HG02885 (cell line): ENCODE data around the gene PTGER4.

Source experiments
- ATAC-seq: cut with Tn5 transposase; IDR thresholded peaks from one replicate; pipeline ENCODE4 v1.9.1; 2021; ENCODE audit warnings: mild to moderate bottlenecking; ENCODE audit not compliant: unreplicated experiment, poor library complexity

The PTGER4 gene

DNA sequence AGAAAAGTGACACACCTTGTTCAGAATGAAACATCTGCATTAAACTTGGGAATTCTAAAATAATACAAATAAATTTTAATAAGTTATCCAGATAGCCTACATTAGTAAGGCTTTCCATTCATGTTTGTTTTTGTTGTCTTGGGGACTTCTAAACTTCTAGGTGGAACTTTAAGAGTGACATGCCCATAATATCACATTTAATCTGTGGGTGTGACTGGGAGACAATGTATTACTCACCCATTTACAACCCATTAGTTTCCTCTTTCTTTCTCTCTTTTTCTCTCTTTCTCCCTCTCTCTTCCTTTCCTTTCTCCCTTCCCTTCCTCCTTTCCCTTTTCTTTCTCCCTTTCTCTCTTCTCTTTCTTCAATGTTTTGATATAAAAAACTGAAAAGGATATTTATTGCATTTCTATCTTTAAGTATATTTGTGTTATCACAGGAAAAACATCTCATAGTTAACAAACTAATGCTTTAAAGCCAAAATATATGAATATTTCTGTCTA lies 12.5 kb upstream of the PTGER4 start:
- ATAC-seq, result no peak

GRCh38 chr5:40669606-40670390 lies 9.9 kb upstream of the PTGER4 start:
- no peak for ATAC-seq

DNA sequence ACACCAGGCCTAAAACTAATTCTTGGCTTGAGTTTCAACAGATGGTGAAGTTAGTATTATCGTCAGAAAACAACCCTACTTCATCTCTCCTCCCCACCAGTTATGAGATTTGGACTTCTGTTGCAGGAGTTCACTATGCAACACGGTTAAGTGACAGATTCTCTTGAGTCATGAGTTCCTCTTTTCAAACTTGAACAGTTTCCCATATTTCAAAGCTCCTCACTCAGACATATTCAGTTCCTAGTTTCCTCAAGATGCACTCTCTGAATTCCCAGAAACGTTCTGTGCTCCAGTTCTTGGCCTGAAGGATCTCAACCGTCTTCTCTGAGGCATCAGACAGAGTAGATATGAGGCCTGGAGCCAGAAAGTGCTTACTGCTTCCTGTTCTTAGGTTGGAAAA lies 7.3 kb upstream of the PTGER4 start:
- peak; percentile 38 for ATAC-seq

DNA sequence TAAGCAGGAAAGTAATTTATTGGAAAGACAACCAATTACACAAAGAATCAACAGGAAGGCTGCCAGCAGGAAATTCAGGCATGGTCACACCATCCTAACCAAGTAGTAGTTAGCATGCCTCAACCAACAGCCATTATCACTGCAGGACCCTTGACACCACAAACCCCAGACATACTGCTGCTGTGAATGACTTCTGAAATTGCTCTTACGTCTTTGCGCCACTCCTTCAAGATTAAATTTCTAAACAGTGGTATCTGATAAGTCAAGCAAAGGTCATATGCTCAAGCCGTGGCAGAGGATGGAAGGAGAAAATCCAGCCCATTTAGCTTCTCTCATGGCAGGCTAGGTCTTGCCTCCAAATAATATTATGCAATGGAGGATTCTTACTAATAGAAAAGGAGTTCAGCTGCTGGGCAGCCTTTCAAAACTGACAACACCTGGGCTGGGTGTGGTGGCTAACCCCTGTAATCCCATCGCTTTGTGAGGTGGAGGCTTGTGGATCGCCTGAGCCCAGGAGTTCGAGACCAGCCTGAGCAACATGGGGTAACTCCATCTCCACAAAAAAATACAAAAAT lies 5.0 kb upstream of the PTGER4 start:
- no peak for ATAC-seq

GRCh38 chr5:40675396-40676133 lies 4.2 kb upstream of the PTGER4 start:
- ATAC-seq, result no peak

DNA sequence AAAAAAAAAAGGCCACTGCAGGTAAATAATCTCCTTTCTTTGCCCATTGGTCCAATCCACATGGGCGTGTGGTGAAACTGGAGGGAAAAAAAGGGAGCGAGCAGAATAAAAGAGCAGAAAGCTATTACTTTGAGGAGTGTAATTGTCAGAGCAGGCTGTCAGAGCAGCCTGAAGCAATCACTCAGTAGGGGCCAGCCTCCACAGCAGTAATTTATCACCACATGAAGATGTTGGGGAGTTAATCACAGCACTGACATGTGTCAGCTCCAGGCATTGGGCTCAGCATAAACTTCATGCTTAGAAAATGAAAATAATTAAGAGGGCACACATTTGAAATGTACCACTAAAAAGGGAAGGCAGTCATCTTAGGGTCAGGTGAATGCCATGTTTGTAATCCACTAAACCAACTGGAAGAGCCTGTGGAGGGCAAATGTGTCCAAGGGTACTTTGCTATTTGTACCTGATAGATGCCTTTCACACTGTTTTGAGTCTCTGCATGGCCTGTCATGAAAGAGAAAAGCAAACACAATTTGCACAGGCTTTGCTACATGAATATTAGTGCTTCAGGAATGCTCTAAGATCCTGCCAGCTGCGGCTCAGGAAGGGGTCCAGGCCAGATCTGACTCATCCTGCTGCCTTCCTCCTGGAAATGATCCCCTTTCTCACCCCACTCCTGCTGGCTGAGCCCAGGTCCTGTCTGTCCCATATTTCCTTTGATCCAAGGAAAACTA lies 2.9 kb upstream of the PTGER4 start:
- no peak for ATAC-seq

- no peak for ATAC-seq
Measured at GRCh38 chr5:40677456-40677855, 2.3 kb upstream of the PTGER4 start.

DNA sequence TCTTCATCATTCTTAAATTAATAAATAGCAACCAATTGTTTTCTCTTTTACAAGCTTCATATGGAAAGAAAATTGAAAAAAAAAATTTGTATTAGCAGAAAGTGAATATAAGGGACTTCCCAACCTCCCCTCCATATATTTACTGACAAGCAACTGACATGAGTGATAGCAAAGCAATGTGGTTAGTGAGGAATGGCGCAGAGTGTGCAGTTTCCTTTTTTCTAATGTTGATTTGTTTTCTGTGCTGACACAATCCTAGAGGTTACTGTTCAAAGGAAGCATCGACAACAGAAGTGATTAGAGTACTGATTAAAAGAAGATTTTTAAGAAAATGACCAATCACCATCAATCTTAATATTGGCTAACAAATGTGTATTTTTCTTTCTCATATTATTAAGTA lies 1.7 kb upstream of the PTGER4 start:
- no peak for ATAC-seq

DNA sequence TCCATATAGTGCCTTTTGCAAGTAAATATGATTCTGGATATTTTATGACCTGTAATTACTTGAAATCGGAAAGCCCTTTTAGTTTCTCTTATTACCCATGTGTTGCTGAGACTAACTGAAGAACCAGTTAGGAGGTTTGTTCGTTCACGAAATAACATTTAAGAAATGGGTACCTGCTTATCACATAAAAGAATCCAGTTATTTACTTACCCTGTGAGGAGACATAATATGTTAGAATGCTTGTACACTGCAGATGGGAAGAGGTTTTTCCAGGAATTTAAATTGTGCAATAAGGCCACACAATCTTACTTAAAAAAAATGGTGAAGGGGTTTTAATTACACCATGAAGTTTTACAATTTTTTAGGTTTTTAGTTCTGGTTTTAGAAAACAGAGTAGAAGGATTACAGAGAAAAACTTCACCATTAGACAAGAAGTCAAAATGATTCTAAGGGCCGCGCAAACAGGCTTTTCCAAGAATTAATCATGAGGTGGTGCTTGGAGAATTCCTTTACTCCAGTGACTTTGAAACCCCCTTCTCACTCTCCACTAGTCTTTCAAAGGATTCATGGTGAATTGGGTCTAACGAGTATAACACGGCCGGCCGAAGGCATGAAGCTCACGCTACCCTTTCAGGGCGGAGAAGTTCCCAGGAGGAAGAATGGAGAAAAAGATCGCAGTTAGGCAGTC lies 1.1 kb upstream of the PTGER4 start:
- ATAC-seq, result no peak

GRCh38 chr5:40679148-40679912 lies 385 bp upstream of the PTGER4 start:
- peak; percentile 77 for ATAC-seq

- ATAC-seq, result no peak
Measured at GRCh38 chr5:40680741-40681362, 1.1 kb downstream of the PTGER4 start.

DNA sequence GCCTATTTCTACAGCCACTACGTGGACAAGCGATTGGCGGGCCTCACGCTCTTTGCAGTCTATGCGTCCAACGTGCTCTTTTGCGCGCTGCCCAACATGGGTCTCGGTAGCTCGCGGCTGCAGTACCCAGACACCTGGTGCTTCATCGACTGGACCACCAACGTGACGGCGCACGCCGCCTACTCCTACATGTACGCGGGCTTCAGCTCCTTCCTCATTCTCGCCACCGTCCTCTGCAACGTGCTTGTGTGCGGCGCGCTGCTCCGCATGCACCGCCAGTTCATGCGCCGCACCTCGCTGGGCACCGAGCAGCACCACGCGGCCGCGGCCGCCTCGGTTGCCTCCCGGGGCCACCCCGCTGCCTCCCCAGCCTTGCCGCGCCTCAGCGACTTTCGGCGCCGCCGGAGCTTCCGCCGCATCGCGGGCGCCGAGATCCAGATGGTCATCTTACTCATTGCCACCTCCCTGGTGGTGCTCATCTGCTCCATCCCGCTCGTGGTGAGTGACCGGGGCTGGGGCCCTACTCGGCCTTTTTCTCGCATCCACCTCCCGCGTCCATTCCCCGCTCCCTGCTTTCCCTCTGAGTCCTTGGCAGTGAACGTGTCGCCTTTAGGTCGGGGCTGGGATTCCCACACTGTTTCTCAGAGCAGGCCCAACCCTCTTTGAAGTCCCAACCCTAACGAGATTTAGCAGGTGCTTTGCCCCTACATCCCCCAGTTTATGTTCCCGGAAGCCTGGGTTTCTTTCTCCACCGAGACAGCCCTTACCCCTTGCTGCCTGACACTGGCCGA lies 1.8 kb downstream of the PTGER4 start:
- ATAC-seq, result peak; percentile 19

- ATAC-seq, result no peak
Measured at GRCh38 chr5:40682154-40683017, 2.7 kb downstream of the PTGER4 start.

GRCh38 chr5:40683305-40683704 lies 3.6 kb downstream of the PTGER4 start:
- no peak for ATAC-seq

DNA sequence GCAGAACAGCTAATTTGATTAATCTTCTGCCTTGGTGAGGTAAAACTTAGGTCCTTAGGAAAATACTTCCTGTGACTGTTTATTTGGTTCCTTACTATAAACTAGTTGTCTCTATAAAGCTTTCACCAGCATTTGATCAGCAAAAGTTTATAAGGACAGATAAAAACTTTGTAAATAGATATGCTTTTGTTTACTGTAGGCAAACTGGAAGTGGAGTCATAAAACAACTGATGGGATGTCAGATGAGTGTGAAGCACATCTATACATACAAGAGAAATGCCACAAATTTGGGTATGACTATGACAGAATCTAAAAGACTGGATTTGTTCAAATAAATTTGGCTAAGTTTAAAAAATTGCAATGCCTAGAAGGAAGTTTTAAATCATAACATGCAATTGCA lies 5.5 kb downstream of the PTGER4 start:
- ATAC-seq, result no peak

DNA sequence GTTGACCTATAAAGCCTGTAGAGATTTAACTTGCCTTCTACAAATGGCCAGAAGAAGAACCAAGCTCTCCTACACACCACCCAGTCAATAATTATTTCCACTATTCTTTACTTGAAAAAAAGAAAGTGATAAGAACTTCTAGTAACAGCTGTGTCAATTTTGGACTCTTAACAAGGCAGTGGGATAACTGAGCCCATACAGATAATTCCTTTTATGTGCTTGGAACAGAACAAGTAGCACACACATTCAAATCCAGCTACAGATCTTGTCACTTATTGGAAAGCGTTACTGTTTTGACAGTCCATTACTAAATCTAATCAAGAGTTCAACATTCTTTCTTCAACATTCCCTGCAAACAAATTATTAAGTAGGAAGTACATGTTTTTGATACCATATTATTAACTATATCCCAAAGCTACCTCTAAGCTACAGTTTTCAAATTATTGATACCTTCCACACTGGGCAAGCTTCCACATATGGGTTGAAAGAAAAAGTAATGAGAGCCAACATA lies 6.3 kb downstream of the PTGER4 start:
- no peak for ATAC-seq

- ATAC-seq, result no peak
Measured at GRCh38 chr5:40687321-40687720, 7.6 kb downstream of the PTGER4 start.
